Kidney epithelial cell (primary cell): ENCODE data around the gene GRIA1. TPM values are rescaled to one million over a fixed set of nuclear protein-coding genes. Genes with fewer than 3 reads are reported as not detected.

Experiments used
- DNase-seq: peaks from one replicate; pipeline ENCODE4 v3.0.0-alpha.2; 2010; ENCODE audit warnings: low read depth
- H3K27me3 ChIP-seq: 2 replicates; pipeline ENCODE4 v1.6.0; 2011; ENCODE audit warnings: low read length; ENCODE audit not compliant: control insufficient read depth, insufficient read depth
- H3K36me3 ChIP-seq: 2 replicates; pipeline ENCODE4 v1.5.1; 2011; ENCODE audit warnings: low read length; ENCODE audit not compliant: control insufficient read depth, insufficient read depth
- H3K4me3 ChIP-seq: 2 replicates; pipeline ENCODE4 v1.5.1; 2011; ENCODE audit warnings: low read depth, mild to moderate bottlenecking, control low read depth, low read length
- CTCF ChIP-seq: IDR thresholded peaks from 2 replicates; pipeline ENCODE4 v1.5.1; 2011; ENCODE audit warnings: mild to moderate bottlenecking, moderate library complexity, low read length, control low read depth, inconsistent platforms; ENCODE audit not compliant: insufficient read depth, poor library complexity, severe bottlenecking
- total RNA-seq: library from RNA; depleted of rRNA; stranded (reverse); fragments of >200 nt; gene quantifications from 2 replicates; pipeline ENCODE4 v1.2.3, GENCODE V29; 2015

The GRIA1 gene
- total RNA-seq, 1 donor from 2014 or later: not detected

- TF ChIP-seq CTCF: no peak
- Histone ChIP-seq H3K4me3 (no peak overlapping the region), H3K27me3 (no peaks in the 10 kb centered on the region), H3K36me3 (no peaks in the 10 kb centered on the region)
- DNase-seq: no peak
Measured at GRCh38 chr5:153696256-153696655, 205.8 kb downstream of the GRIA1 start.

- DNase-seq: no peak
- Histone ChIP-seq H3K36me3 (no peaks in the 10 kb centered on the region), H3K27me3 (no peaks in the 10 kb centered on the region), H3K4me3 (no peak overlapping the region)
- no peak for TF ChIP-seq CTCF
Measured at GRCh38 chr5:153699035-153699434, 208.6 kb downstream of the GRIA1 start.

GRCh38 chr5:153700940-153701339 is 210.5 kb downstream of the GRIA1 start:
- no peaks in the 10 kb centered on the region for H3K27me3 ChIP-seq
- no peak overlapping the region for H3K4me3 ChIP-seq
- TF ChIP-seq CTCF: no peak
- DNase-seq: no peak
- H3K36me3 ChIP-seq: no peaks in the 10 kb centered on the region

GRCh38 chr5:153702265-153702664 is 211.8 kb downstream of the GRIA1 start:
- H3K27me3 ChIP-seq: no peaks in the 10 kb centered on the region
- no peaks in the 10 kb centered on the region for H3K36me3 ChIP-seq
- DNase-seq: no peak
- no peak overlapping the region for H3K4me3 ChIP-seq
- TF ChIP-seq CTCF: no peak

GRCh38 chr5:153704110-153704509 is 213.6 kb downstream of the GRIA1 start:
- no peak for DNase-seq
- TF ChIP-seq CTCF: no peak
- Histone ChIP-seq H3K36me3 (no peaks in the 10 kb centered on the region), H3K4me3 (no peak overlapping the region), H3K27me3 (no peaks in the 10 kb centered on the region)

GRCh38 chr5:153707626-153708025 is 217.2 kb downstream of the GRIA1 start:
- DNase-seq: no peak
- no peaks in the 10 kb centered on the region for H3K27me3 ChIP-seq
- no peaks in the 10 kb centered on the region for H3K36me3 ChIP-seq
- TF ChIP-seq CTCF: no peak
- no peak overlapping the region for H3K4me3 ChIP-seq
